GM12878 (cell line): ENCODE measurements around the gene HEMK1. TPM values are rescaled to one million over a fixed set of nuclear protein-coding genes. Genes with fewer than 3 reads are reported as not detected.
A peak's percentile ranks its signal among the peaks of the same experiment; 100 is the strongest.

Experiments used
- BHLHE40 ChIP-seq, 2 experiments: fragments of 450-650 bp in 1 of 2; IDR thresholded peaks; 2 replicates each; pipeline ENCODE4 v1.6.1; 2011 to 2017; ENCODE audit warnings: low read depth in 2 of 2, borderline replicate concordance in 1 of 2, improper control_type of control experiment in 1 of 2, low read length in 1 of 2, mild to moderate bottlenecking in 1 of 2
- CREB1 ChIP-seq: IDR thresholded peaks from 2 replicates; pipeline ENCODE4 v1.6.1; 2012; ENCODE audit warnings: low read depth, mild to moderate bottlenecking, inconsistent platforms
- CREM ChIP-seq: IDR thresholded peaks from 2 replicates; pipeline ENCODE4 v1.6.1; 2014; ENCODE audit warnings: antibody characterized with exemption, low read depth
- E4F1 ChIP-seq: fragments of 450-650 bp; IDR thresholded peaks from 2 replicates; pipeline ENCODE4 v1.6.1; 2018; ENCODE audit warnings: borderline replicate concordance, mild to moderate bottlenecking; ENCODE audit not compliant: partially characterized antibody
- FOXK2 ChIP-seq: fragments of 450-650 bp; IDR thresholded peaks from 2 replicates; pipeline ENCODE4 v1.6.1; 2017; ENCODE audit warnings: mild to moderate bottlenecking, moderate library complexity
- HDAC6 ChIP-seq: fragments of 200-600 bp; sonication (generic); IDR thresholded peaks from one replicate; pipeline ENCODE4 v1.8.0; 2017; ENCODE audit warnings: antibody characterized with exemption; ENCODE audit not compliant: unreplicated experiment
- MLLT1 ChIP-seq: fragments of 450-650 bp; IDR thresholded peaks from 2 replicates; pipeline ENCODE4 v1.6.1; 2016; ENCODE audit warnings: mild to moderate bottlenecking
- MYC ChIP-seq: IDR thresholded peaks from 2 replicates; pipeline ENCODE4 v1.6.1; 2011; ENCODE audit warnings: mild to moderate bottlenecking, low read length, moderate library complexity, inconsistent platforms; ENCODE audit not compliant: insufficient read depth, insufficient replicate concordance, insufficient read length, severe bottlenecking
- NFIC ChIP-seq: IDR thresholded peaks from 2 replicates; pipeline ENCODE4 v1.6.1; 2012; ENCODE audit warnings: low read depth, mild to moderate bottlenecking, inconsistent platforms, low read length, moderate library complexity
- NFXL1 ChIP-seq: fragments of 450-650 bp; IDR thresholded peaks from 2 replicates; pipeline ENCODE4 v1.6.1; 2017; ENCODE audit warnings: antibody characterized with exemption, mild to moderate bottlenecking, borderline replicate concordance
- PML ChIP-seq: IDR thresholded peaks from 2 replicates; pipeline ENCODE4 v1.6.1; 2012; ENCODE audit warnings: low read length, inconsistent platforms
- POLR2AphosphoS2 ChIP-seq: IDR thresholded peaks from 2 replicates; pipeline ENCODE4 v1.6.1; 2011; ENCODE audit warnings: low read depth, mild to moderate bottlenecking, low read length, improper control_type of control experiment, moderate library complexity
- RAD51 ChIP-seq: fragments of 450-650 bp; IDR thresholded peaks from 2 replicates; pipeline ENCODE4 v1.6.1; 2016; ENCODE audit warnings: moderate library complexity, mild to moderate bottlenecking, inconsistent platforms
- RCOR1 ChIP-seq: conservative IDR thresholded peaks from 2 replicates; pipeline ENCODE4 v1.6.1; 2012; ENCODE audit warnings: low read depth, low read length, improper control_type of control experiment
- RELA ChIP-seq: fragments of 450-650 bp; IDR thresholded peaks from 2 replicates; pipeline ENCODE4 v1.8.0; 2014; ENCODE audit warnings: borderline replicate concordance; ENCODE audit not compliant: partially characterized antibody
- RELB ChIP-seq: fragments of 450-650 bp; IDR thresholded peaks from 2 replicates; pipeline ENCODE4 v1.6.1; 2017; ENCODE audit warnings: low read depth, mild to moderate bottlenecking, moderate library complexity
- SIN3A ChIP-seq: IDR thresholded peaks from 2 replicates; pipeline ENCODE4 v1.6.1; 2012; ENCODE audit warnings: low read depth, low read length, improper control_type of control experiment
- SRF ChIP-seq, 2 experiments: IDR thresholded peaks; 2 replicates each; pipeline ENCODE4 v1.6.1; 2011; ENCODE audit warnings: low read depth in 2 of 2, low read length in 2 of 2, mild to moderate bottlenecking in 1 of 2, moderate library complexity in 1 of 2
- STAT1 ChIP-seq: fragments of 450-650 bp; conservative IDR thresholded peaks from 2 replicates; pipeline ENCODE4 v1.6.1; 2014; ENCODE audit warnings: antibody characterized with exemption, mild to moderate bottlenecking
- TCF7 ChIP-seq: IDR thresholded peaks from 2 replicates; pipeline ENCODE4 v1.6.1; 2014; ENCODE audit warnings: antibody characterized with exemption, borderline replicate concordance
- ZBTB40 ChIP-seq: fragments of 450-650 bp; IDR thresholded peaks from 2 replicates; pipeline ENCODE4 v1.6.1; 2016; ENCODE audit warnings: mild to moderate bottlenecking, moderate library complexity, borderline replicate concordance
- ZZZ3 ChIP-seq: IDR thresholded peaks from 2 replicates; pipeline ENCODE4 v1.6.1; 2011; ENCODE audit warnings: low read depth; ENCODE audit not compliant: control insufficient read depth, insufficient read length
- polyA plus RNA-seq, 11 experiments: library from polyadenylated mRNA; depleted of rRNA in 4 of 11; unstranded in 6 of 11; stranded (reverse) in 5 of 11; fragments of >200 nt; fragmentation: Nextera tagmentation in 4 of 11; fragmentation: Illumina TruSeq in 1 of 11; extraction: Ambion mirVana in 4 of 11; extraction: Trizol in 1 of 11; gene quantifications; 1 replicate in 1 of 11; 2 replicates in 10 of 11; pipeline versions ENCODE4 v1.2.1 to v1.2.3, GENCODE V29; 2011 to 2016; ENCODE audit warnings: inconsistent platforms in 2 of 11, missing spikeins in 2 of 11, low read depth in 1 of 11
- total RNA-seq, 4 experiments: library from RNA; depleted of rRNA in 3 of 4; stranded (reverse); fragments of >200 nt in 3 of 4; fragmentation: Illumina TruSeq in 1 of 4; extraction: Trizol in 1 of 4; gene quantifications; 2 replicates each; pipeline versions ENCODE4 v1.2.1 to v1.2.3, GENCODE V29; 2013 to 2021

Gene HEMK1
- total and polyA plus RNA-seq, 10 of the 15 experiments (the other 5 are each of a cell fraction or from before 2014, with no cell fraction given): 2.8 to 19.0 (median 12.0) TPM

GRCh38 chr3:50616770-50617095, 47.4 kb downstream of the HEMK1 start (continued):
- TF ChIP-seq CREB1 (peak; percentile 82; the same call in 1 of the 2 replicates), POLR2AphosphoS2 (no peak), FOXK2 (no peak), SIN3A (peak; percentile 80; the same call in 1 of the 2 replicates), TCF7 (no peak), PML (no peak), SRF (IDR thresholded peaks at IDR 0.05; ENCODE audit: low read depth in 2 of 2, low read length in 2 of 2) (0 out of 4 replicates have a peak, but pooled peaks of 1 of the 2 experiments have one; percentile 33), ZZZ3 (no peak), RAD51 (no peak), STAT1 (no peak), ZBTB40 (no peak; the same call in 1 of the 2 replicates), MYC (no peak), RCOR1 (no peak), RELB (0 out of 2 replicates have a peak, but pooled peaks have one; percentile 36), NFXL1 (no peak), RELA (peak; percentile 28), HDAC6 (no peak), CREM (peak; percentile 82), E4F1 (no peak), NFIC (no peak), BHLHE40 (IDR thresholded peaks at IDR 0.05; ENCODE audit: borderline replicate concordance in 1 of 2, low read depth in 2 of 2, low read length in 1 of 2) (no peak; a peak in 1 of 4 replicates), MLLT1 (no peak)
